ENCODE data around the gene MAP10.

The MAP10 gene

DNA sequence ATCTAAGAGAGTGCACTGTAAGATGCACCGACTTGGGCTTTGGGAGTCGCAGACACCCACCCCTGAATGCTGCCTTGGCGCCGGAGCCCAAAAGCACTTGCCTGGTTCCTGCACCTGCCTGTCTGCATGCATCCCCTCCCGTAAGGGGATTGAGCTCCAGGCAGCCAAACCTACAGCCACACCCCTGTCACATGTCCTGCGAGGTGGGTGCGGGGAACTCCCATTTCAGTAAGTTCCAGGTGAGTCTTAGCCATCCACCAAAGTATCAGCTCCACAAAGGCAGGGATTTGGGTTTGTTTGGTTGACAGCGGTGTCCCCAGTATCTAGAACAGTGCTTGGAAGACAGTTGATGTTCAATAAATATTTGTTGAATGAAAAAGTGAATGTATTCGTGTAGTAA lies 31.5 kb upstream of the MAP10 start:
- no peak for DNase-seq
- no peaks in the 10 kb centered on the region for H3K36me3 ChIP-seq (ENCODE audit: control insufficient read depth in 1 of 2, insufficient read depth in 2 of 2, low read length in 2 of 2)
- H2BK120ac ChIP-seq (ENCODE audit: insufficient read depth, low read length, poor library complexity) = no peak overlapping the region
- no peaks in the 10 kb centered on the region for H3K27me3 ChIP-seq (ENCODE audit: insufficient read depth, low read length)
- no peak overlapping the region for H4K91ac ChIP-seq (ENCODE audit: low read depth, low read length)
- no peak overlapping the region for H3K27ac ChIP-seq (ENCODE audit: low read depth, low read length)
- no peak overlapping the region for H2AK5ac ChIP-seq (ENCODE audit: low read length)
- no peak overlapping the region for H4K12ac ChIP-seq (ENCODE audit: low read depth, low read length)
- no peaks in the 10 kb centered on the region for H3K4me1 ChIP-seq (ENCODE audit: control insufficient read depth in 1 of 2, insufficient read depth in 2 of 2, low read length in 2 of 2)
- H4K8ac ChIP-seq (ENCODE audit: low read depth, low read length) = no peak overlapping the region
- H3K23ac ChIP-seq (ENCODE audit: low read length) = no peak overlapping the region
- H3K79me1 ChIP-seq (ENCODE audit: low read length) = no peaks in the 10 kb centered on the region
- no peak overlapping the region for H3K9ac ChIP-seq (ENCODE audit: low read length)
- H3K4me2 ChIP-seq (ENCODE audit: low read length) = no peak overlapping the region
- H3K79me2 ChIP-seq (ENCODE audit: control insufficient read depth, insufficient read depth, low read length, poor library complexity) = no peaks in the 10 kb centered on the region
- H3K9me3 ChIP-seq (ENCODE audit: insufficient read depth, low read depth, low read length) = peaks cover 2% of the 10 kb centered on the region
- no peak overlapping the region for H2AFZ ChIP-seq (ENCODE audit: insufficient read depth, low read length, poor library complexity)
- no peak overlapping the region for H2BK5ac ChIP-seq (ENCODE audit: low read depth, low read length, poor library complexity)
- no peak overlapping the region for H3K18ac ChIP-seq (ENCODE audit: low read length)
- no peak overlapping the region for H3K4ac ChIP-seq (ENCODE audit: low read depth, low read length)
- H3K14ac ChIP-seq (ENCODE audit: low read length) = no peak overlapping the region
- no peak overlapping the region for H3K4me3 ChIP-seq (ENCODE audit: low read depth, low read length)
- no CpG with 5 or more reads among the region's 9 CpGs for WGBS (ENCODE audit: extremely low coverage, insufficient coverage, insufficient read length)
- H2BK12ac ChIP-seq (ENCODE audit: low read length) = no peak overlapping the region

DNA sequence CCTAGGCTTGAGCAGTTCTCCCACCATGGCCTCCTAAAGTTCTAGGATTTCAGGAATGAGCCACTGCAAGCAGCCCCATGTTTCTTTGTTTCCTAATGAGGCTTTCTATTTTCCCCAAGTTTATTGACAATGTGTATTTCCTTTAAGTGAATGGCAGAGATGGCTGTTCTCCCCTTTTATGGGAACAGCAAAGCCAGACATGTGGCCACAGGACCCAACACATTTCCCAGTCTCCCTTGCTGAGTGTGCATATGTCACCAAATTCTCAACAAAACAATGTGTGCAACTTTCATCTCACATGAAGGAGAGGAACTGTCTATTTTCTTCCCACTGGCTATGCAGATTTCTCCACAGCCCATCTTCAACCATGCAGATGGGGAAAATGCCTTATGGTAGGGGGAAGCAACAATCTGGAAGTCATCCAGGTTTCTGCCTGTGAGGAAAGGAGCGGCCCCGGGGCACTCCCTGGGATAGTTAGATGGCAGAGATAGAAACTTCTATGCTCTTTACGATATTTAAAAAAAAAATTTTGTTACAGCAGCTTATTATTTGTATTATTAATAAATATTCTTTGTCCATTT lies 28.6 kb upstream of the MAP10 start:
- no peaks in the 10 kb centered on the region for H3K79me2 ChIP-seq (ENCODE audit: control insufficient read depth, insufficient read depth, low read length, poor library complexity)
- no peak overlapping the region for H2BK5ac ChIP-seq (ENCODE audit: low read depth, low read length, poor library complexity)
- H2AFZ ChIP-seq (ENCODE audit: insufficient read depth, low read length, poor library complexity) = no peak overlapping the region
- WGBS (ENCODE audit: extremely low coverage, insufficient coverage, insufficient read length) = no CpG with 5 or more reads among the region's 3 CpGs
- no peak overlapping the region for H4K12ac ChIP-seq (ENCODE audit: low read depth, low read length)
- no peak overlapping the region for H4K8ac ChIP-seq (ENCODE audit: low read depth, low read length)
- H3K9ac ChIP-seq (ENCODE audit: low read length) = no peak overlapping the region
- H3K18ac ChIP-seq (ENCODE audit: low read length) = no peak overlapping the region
- no peak overlapping the region for H4K91ac ChIP-seq (ENCODE audit: low read depth, low read length)
- no peak overlapping the region for H2BK120ac ChIP-seq (ENCODE audit: insufficient read depth, low read length, poor library complexity)
- no peaks in the 10 kb centered on the region for H3K4me1 ChIP-seq (ENCODE audit: control insufficient read depth in 1 of 2, insufficient read depth in 2 of 2, low read length in 2 of 2)
- no peak overlapping the region for H3K4ac ChIP-seq (ENCODE audit: low read depth, low read length)
- no peak overlapping the region for H2BK12ac ChIP-seq (ENCODE audit: low read length)
- H3K27me3 ChIP-seq (ENCODE audit: insufficient read depth, low read length) = no peaks in the 10 kb centered on the region
- peaks cover 2% of the 10 kb centered on the region for H3K9me3 ChIP-seq (ENCODE audit: insufficient read depth, low read depth, low read length)
- DNase-seq = no peak
- no peak overlapping the region for H3K23ac ChIP-seq (ENCODE audit: low read length)
- H3K79me1 ChIP-seq (ENCODE audit: low read length) = no peaks in the 10 kb centered on the region
- H3K36me3 ChIP-seq (ENCODE audit: control insufficient read depth in 1 of 2, insufficient read depth in 2 of 2, low read length in 2 of 2) = no peaks in the 10 kb centered on the region
- no peak overlapping the region for H3K27ac ChIP-seq (ENCODE audit: low read depth, low read length)
- no peak overlapping the region for H3K4me2 ChIP-seq (ENCODE audit: low read length)
- no peak overlapping the region for H3K14ac ChIP-seq (ENCODE audit: low read length)
- H2AK5ac ChIP-seq (ENCODE audit: low read length) = no peak overlapping the region
- no peak overlapping the region for H3K4me3 ChIP-seq (ENCODE audit: low read depth, low read length)

DNA sequence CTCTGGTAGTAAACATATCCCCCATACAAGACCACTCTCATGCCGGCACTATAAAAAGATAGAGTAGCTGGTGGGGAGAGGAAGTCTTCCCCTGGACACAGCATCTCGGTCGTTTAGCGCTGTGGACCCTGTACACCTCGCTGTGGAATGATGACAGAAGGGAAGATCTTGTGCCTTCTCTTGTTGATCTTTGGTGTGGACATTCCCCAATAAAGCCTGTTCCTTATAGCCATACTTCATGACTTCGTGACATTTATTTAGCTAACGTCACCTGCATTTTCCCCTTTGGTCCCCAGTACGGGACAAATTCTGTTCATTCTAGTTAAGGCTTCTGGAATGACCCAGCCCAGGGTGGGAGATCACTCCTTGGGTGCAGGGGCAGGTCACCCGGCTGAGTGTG lies 24.9 kb upstream of the MAP10 start:
- Histone ChIP-seq H2AFZ (ENCODE audit: insufficient read depth, low read length, poor library complexity) (no peak overlapping the region), H3K27me3 (ENCODE audit: insufficient read depth, low read length) (no peaks in the 10 kb centered on the region), H3K36me3 (ENCODE audit: control insufficient read depth in 1 of 2, insufficient read depth in 2 of 2, low read length in 2 of 2) (no peaks in the 10 kb centered on the region), H3K14ac (ENCODE audit: low read length) (no peak overlapping the region), H3K9me3 (ENCODE audit: insufficient read depth, low read depth, low read length) (no peaks in the 10 kb centered on the region), H2BK120ac (ENCODE audit: insufficient read depth, low read length, poor library complexity) (no peak overlapping the region), H3K27ac (ENCODE audit: low read depth, low read length) (no peak overlapping the region), H4K8ac (ENCODE audit: low read depth, low read length) (no peak overlapping the region), H4K12ac (ENCODE audit: low read depth, low read length) (no peak overlapping the region), H3K4me2 (ENCODE audit: low read length) (no peak overlapping the region), H2BK12ac (ENCODE audit: low read length) (no peak overlapping the region), H3K79me2 (ENCODE audit: control insufficient read depth, insufficient read depth, low read length, poor library complexity) (no peaks in the 10 kb centered on the region), H3K4ac (ENCODE audit: low read depth, low read length) (no peak overlapping the region), H2BK5ac (ENCODE audit: low read depth, low read length, poor library complexity) (no peak overlapping the region), H3K18ac (ENCODE audit: low read length) (no peak overlapping the region), H2AK5ac (ENCODE audit: low read length) (no peak overlapping the region), H3K79me1 (ENCODE audit: low read length) (no peaks in the 10 kb centered on the region), H3K4me1 (ENCODE audit: control insufficient read depth in 1 of 2, insufficient read depth in 2 of 2, low read length in 2 of 2) (no peaks in the 10 kb centered on the region), H3K23ac (ENCODE audit: low read length) (no peak overlapping the region), H3K9ac (ENCODE audit: low read length) (no peak overlapping the region), H4K91ac (ENCODE audit: low read depth, low read length) (no peak overlapping the region), H3K4me3 (ENCODE audit: low read depth, low read length) (no peak overlapping the region)
- DNase-seq = no peak
- no CpG with 5 or more reads among the region's 9 CpGs for WGBS (ENCODE audit: extremely low coverage, insufficient coverage, insufficient read length)

DNA sequence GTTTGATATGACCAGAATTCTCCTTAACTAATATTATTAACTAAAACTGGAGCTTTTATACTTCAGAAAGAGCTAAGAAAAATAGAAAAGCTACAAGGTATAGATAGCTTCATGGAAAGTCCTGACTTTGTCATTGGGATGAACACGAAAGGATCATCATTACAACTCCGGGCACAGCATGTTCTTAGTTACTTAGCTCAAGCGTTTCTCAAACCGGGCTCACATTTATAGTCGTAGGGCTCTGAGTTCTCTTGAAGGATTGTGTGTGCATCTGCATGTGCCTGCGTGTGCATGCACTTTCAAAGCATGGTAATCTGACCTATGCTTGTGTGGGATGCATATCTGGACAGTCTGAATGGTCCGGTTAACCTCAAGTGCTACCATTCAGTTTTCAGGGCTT lies 20.4 kb upstream of the MAP10 start:
- Histone ChIP-seq H3K4ac (ENCODE audit: low read depth, low read length) (no peak overlapping the region), H3K36me3 (ENCODE audit: control insufficient read depth in 1 of 2, insufficient read depth in 2 of 2, low read length in 2 of 2) (no peaks in the 10 kb centered on the region), H3K9ac (ENCODE audit: low read length) (no peak overlapping the region), H3K23ac (ENCODE audit: low read length) (no peak overlapping the region), H3K27ac (ENCODE audit: low read depth, low read length) (no peak overlapping the region), H3K4me2 (ENCODE audit: low read length) (no peak overlapping the region), H3K79me2 (ENCODE audit: control insufficient read depth, insufficient read depth, low read length, poor library complexity) (no peaks in the 10 kb centered on the region), H3K79me1 (ENCODE audit: low read length) (no peaks in the 10 kb centered on the region), H2BK5ac (ENCODE audit: low read depth, low read length, poor library complexity) (no peak overlapping the region), H4K8ac (ENCODE audit: low read depth, low read length) (no peak overlapping the region), H3K27me3 (ENCODE audit: insufficient read depth, low read length) (no peaks in the 10 kb centered on the region), H4K91ac (ENCODE audit: low read depth, low read length) (no peak overlapping the region), H3K4me1 (ENCODE audit: control insufficient read depth in 1 of 2, insufficient read depth in 2 of 2, low read length in 2 of 2) (no peaks in the 10 kb centered on the region), H3K9me3 (ENCODE audit: insufficient read depth, low read depth, low read length) (no peaks in the 10 kb centered on the region), H2AFZ (ENCODE audit: insufficient read depth, low read length, poor library complexity) (no peak overlapping the region), H3K4me3 (ENCODE audit: low read depth, low read length) (no peak overlapping the region), H4K12ac (ENCODE audit: low read depth, low read length) (no peak overlapping the region), H2BK12ac (ENCODE audit: low read length) (no peak overlapping the region), H3K14ac (ENCODE audit: low read length) (no peak overlapping the region), H3K18ac (ENCODE audit: low read length) (no peak overlapping the region), H2AK5ac (ENCODE audit: low read length) (no peak overlapping the region), H2BK120ac (ENCODE audit: insufficient read depth, low read length, poor library complexity) (no peak overlapping the region)
- DNase-seq = no peak
- WGBS (ENCODE audit: extremely low coverage, insufficient coverage, insufficient read length) = no CpG with 5 or more reads among the region's 7 CpGs

Data from trophoblast cell (in vitro differentiated cells and primary cell).